ENCODE data around the gene NEDD8.
"Not testable (repeated sequence)": the region's sequence is repeated elsewhere in the genome, so short reads cannot be mapped to it uniquely, and the experiment has no call there.

NEDD8 gene

GRCh38 chr14:24216876-24217275 lies 15.3 kb downstream of the NEDD8 start:
- DNase-seq = not testable (repeated sequence)

- DNase-seq = no peak
Observed at GRCh38 chr14:24216345-24216699, 15.8 kb downstream of the NEDD8 start.

- peak; percentile 68 for DNase-seq
Observed at GRCh38 chr14:24215495-24216344, 16.4 kb downstream of the NEDD8 start, which contains the start of gene MDP1. Gene MDP1 (minus strand): TSS chr14:24216066. CDS start chr14:24215955, 111 bp downstream.

- no peak for DNase-seq
Observed at GRCh38 chr14:24213866-24214662, 18.1 kb downstream of the NEDD8 start.

DNA sequence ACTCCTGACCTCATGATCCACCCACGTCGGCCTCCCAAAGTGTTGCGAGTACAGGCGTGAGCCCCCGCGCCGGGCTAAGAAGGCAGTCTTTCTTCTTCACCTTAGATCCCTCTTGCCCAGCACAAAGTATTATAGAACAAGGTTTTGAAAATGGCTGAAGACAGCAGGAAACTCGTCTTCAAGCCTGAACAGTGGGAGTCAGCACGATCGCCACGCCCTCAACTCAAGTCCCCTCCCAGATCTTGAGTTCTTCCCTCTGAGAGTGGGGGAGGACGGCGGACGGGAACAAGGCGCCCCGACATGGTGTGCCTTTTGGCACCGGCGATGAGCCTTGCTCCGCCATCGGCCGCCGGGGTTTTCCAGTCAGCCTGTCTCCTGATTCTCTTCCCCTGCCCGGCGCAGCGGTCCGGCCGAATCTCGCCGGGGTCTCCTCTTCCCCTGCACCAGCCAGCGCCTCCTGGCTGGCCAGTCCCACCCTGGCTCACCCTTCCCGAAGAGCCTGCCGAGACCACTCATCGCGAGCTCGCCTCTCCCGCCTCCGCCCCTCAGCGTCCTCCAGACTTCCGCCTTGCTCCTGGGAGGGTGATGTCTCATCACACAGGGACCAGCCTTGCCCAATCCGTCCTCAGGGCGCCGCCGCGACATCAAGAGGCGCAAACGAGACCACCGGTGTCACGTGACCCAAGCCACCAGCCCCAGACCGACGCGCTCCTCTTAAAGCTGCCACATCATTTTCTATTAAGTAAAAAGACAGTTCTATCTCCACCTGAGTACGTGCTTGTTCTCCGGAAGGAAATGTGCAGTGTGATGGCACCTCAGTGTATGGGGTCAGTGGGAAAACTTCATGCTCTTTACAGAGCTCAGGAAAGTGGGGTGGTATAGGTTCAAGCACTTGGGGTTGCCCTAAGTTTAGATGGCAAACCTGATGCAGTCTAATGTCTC lies 19.0 kb downstream of the NEDD8 start, which contains the start of gene CHMP4A:
CHMP4A (minus strand) TSS at position 565 of the 942 bp plus-strand sequence; CDS start at position 516, 49 bp downstream.
- peak; percentile 95 for DNase-seq

GRCh38 chr14:24211311-24211710 lies 20.9 kb downstream of the NEDD8 start:
- DNase-seq = no peak

DNA sequence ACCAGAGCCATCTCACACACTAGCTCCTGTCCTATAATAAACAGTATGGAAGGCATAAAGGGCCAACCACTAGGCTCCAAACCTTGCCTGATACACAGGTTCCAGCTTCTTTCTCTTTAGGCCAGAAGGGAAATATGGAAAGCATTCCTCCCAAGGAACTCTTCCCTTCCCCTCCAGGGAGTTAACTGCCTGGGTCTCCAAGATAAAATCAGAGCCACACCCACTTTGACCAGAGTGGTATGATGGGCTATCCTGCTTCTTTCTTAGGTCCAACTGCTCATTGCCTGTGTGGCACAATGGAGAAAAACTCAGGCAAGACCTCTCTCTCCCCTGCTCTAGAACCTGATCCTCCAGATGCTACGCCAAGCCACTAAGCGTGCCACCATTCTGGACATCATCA lies 24.5 kb downstream of the NEDD8 start:
- DNase-seq = no peak

- no peak for DNase-seq
Observed at GRCh38 chr14:24207104-24207551, 25.0 kb downstream of the NEDD8 start.

DNA sequence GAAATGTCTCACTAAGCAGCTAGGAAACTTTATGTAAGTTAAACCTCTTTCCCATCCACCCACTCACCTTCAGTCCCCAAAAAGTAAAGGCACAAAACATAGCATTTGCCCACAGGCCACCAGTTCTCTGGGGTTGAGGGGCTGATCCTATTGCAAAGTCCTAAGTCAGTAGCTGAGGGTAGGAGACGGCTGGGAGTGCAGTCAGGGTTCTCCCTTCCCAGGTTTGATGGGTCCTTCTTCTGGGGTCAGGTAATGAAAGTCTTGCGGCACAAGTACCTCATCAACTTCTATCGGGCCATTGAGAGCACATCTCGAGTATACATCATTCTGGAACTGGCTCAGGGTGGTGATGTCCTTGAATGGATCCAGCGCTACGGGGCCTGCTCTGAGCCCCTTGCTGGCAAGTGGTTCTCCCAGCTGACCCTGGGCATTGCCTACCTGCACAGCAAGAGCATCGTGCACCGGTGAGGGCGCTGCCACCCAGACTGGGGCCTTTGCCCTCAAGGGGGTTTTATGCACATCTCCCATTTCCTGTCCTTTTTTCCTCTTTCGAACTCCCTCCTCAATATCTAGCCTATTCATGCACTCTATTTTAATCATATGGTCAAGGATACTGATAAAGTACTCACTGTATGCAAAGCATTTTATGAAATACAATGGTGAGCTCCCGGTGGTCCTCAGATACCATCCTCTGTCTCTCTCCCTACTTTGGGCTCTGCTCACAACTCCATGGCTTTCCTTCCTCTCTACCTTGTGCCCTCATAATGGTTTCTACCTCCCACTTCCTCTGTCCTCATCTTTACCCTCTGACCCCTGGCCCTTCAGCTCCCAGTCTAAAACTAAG lies 25.7 kb downstream of the NEDD8 start:
- no peak for DNase-seq

DNA sequence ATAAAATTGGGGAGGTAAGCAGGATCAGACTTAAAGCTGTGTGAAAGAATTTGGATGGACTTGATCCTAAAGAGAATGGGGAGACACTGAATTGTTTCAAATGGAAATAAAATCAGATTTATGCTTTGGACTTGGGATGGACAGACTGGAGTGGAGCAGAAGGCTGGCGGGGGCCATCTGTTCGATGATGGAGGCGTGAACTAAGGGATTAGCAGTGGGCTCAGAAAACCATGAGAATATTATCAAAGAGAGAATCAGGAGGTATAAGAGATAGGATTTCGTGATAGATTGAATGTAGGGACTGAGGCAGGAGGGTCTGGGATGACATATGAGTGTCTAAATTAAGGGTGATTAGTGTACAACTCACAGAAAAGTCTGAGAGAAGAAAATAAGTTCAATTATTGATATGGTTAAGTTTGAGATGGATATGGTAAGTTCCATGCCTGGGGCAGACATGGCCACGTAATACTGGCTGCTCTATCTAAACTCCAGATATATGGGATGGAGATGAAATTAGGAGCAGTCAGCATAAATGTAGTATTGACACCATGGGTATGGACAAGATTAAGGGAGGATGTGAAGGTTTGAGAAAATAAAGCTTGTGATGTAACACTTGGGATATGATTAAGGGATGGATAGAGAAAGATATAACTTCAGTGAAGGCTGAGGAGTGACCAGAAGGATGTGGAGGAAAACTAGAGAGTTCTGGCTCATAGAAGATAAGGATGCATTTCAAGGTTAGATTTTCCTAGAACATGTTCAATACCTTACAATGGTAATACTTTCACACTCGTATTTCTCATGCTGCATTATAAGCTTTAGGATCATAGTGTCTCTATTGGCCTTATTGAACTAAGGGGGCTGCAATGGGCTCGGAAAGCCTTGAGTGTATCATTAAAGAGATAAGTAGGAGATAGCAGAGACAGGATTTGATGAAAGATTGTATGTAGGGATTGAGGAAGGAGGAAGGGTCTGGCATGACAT lies 27.7 kb downstream of the NEDD8 start:
- no peak for DNase-seq

DNA sequence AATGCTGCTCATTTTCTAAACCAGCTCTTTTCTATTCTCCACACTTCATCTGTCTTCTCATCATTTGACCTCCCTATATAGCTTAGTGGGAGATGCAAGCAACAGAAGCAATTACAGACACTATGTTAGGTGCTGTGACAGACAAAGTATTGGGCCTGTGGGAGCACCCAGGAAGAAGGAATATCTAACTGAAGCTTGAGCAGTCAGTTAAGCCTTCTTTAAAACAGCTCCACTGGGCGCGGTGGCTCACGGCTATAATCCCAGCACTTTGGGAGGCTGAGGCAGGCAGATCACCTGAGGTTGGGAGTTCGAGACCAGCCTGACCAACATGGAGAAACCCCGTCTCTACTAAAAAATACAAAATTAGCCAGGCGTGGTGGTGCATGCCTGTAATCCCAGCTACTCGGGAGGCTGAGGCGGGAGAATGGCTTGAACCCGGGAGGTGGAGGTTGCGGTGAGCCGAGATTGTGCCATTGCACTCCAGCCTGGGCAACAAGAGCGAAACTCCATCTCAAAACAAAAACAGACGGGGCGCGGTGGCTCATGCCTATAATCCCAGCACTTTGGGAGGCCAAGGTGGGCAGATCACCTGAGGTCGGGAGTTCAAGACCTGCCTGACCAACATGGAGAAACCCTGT lies 28.8 kb downstream of the NEDD8 start:
- DNase-seq = not testable (repeated sequence)

- DNase-seq = not testable (repeated sequence)
Observed at GRCh38 chr14:24202538-24202937, 29.6 kb downstream of the NEDD8 start.

- DNase-seq = no peak
Observed at GRCh38 chr14:24198814-24199524, 33.2 kb downstream of the NEDD8 start.

GRCh38 chr14:24197056-24197450 lies 35.1 kb downstream of the NEDD8 start:
- no peak for DNase-seq

DNA sequence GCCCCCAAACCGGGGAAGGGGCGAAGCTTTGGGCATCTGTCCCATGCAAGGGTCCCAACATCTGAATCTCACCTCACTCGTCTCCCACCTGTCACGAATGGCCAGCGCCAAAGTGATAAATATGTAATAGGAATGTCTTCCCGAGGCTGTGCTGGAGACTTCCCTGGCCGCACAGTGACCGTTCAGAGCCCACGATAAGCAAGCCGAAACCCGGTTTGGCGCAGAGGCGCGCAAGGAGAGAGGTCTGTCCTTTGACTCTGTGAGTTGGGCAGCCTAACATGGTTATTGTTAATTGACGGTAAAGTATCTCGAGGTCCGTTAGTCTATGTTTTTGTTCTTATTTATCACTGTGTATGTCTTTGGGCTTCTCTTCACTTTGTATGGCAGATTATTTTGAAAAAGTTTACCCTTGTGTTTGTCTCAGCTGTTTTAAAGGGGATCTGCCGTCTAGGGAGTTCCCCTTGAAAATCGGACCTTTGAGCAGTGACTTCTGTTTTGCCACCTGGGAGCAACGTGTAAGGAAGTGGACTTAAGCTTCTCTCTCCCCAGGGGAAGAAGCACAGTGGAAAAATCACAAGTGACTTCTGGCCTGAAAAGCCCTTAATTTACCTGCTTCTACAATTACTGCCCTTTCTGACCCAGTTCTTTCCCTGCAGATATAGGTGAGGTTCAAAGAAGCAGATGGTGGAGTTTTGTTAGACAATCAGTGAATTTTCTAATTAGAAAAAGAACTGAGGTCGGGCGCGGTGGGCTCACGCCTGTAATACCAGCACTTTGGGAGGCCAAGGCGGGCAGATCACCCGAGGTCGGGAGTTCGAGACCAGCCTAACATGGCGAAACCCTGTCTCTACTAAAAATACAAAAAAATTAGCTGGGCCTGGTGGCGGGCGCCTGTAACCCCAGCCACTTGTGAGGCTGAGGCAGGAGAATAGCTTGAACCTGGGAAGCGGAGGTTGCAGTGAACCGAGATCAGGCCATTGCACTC lies 35.8 kb downstream of the NEDD8 start:
- no peak for DNase-seq

GRCh38 chr14:24195186-24196070 lies 36.7 kb downstream of the NEDD8 start, which contains the start of gene TM9SF1:
Gene TM9SF1 (minus strand): TSS chr14:24195441. CDS start chr14:24195019, 422 bp downstream.
- DNase-seq = peak; percentile 51

GRCh38 chr14:24194873-24195185 lies 37.3 kb downstream of the NEDD8 start:
- no peak for DNase-seq
